CD4-positive, alpha-beta T cell treated with Interferon alpha-2 for 1 hour (primary cell): Measurements from ENCODE around the gene DOCK2.

ENCODE experiments used
- DNase-seq, 2 donors: peaks; one replicate each; pipeline ENCODE4 v3.0.0-alpha.2; 2020 to 2022

DOCK2 gene

DNA sequence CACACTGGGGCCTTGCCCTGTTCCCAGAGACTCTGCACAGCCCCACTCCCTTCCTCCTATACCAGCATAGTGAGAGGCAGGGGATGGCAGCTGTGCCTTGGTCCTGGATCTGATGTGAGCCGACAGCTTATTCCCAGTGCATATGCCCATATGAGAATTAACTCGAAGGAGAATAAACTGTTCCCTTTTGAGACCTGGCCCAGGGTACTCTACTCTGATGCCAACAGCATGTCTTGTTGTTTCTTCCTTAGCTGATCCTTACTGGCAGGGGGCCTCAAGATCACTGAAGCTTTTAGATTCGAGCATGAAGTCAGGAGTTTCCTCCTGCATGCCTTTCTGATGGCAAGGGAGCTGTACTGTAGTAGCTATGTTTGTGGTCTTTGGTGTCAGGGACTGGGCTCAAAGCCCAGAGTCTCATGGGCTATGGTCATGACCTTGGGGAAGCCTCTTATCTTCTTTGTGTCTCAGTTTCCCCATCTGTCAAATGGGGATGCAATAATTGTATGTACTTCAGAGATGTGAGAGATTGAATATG lies 57.1 kb downstream of the DOCK2 start:
- DNase-seq = no peak

DNA sequence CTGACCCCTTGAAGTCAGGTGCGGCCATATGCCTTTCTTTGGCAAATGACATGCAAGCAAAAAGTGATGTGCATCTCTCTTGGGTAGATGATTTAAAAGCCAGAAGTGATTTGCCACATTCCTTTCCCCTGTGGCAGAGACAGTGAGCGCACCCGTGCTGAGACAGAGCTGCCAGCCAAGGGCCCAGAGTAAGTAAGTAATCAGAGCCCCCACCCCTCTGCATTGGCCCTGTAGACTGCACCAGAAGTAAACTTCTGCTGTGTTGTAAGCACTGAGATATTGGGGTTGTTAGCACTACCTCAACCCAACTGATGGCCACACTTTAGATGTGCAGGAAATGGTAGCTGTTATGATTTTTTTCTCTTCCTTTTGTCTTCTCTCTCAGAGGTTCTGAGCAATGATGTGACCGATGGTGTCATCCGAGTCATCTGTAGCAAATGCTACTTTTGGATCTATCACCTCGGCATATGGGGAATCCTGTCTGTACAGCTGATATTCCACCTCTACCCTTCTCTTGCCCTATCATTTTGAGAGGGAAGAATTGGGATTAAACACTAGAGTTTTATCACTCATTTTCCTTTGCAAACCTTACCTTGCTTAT lies 58.0 kb downstream of the DOCK2 start:
- DNase-seq = no peak

DNA sequence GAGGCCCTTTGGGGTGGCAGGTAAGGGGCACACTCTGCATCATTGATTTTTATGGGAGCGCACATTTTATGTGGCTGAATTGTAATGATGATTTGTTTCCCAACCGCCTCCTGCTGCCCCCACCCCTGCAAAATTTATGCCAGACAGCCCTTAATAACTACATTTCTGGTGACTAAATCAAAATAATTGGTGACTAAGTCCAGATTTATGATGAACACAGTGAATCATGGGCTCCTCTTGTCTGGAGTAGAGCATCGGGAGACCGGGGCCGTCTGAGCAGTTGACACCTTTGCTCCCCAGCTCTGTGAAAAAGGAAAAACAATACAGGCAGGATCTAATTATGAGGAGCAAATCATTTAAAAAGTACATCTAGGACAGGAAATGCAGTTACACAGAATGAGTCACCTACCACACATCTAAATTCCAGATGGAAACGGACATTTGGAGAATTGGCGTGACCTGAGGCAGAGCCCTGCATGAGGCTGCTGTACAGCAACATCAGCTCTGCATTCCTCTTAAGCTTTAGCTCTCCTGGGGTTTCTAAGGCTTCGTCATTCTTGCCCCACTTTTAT lies 58.9 kb downstream of the DOCK2 start:
- DNase-seq = no peak

DNA sequence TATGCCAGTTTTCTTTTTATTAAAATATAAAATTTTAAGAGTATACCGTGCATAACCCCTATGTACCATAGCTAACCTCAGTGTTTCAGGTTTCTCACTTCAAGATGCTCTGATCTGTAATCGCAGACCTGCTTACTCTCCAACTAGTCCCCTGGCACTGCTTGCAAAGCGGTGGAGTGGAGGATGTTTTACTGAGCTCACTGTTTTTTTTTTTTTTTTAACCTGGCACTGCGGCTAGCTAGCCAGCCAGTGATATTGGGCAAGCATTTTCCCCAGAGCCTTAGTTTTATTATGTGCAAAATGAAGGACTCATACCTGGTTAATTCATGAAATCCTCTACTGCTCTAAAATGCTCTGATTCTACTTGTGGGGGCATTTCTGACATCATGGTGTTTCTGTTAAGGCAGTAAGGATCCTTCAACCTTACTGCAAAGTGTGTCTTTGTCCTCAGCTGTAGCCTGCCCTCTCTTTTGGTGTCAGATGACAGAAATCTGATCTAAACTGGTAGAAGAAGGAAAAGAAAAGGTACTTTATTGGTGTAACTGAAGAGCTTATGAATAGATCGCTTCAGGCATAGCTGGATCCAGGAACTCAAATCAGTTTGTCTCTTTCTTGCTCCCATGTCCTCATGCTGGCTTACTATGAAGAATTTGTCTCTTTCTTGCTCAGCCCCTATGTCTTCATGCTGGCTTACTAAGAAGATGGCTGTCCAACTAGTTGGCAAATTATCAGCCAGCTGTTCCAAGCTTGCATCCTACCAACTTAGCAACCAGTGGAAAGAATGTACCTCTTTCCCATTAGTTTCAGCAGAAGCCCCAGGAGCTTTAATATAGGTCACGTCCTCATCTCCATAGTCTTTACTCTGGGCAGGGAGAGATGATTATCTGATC lies 59.8 kb downstream of the DOCK2 start:
- DNase-seq = no peak

DNA sequence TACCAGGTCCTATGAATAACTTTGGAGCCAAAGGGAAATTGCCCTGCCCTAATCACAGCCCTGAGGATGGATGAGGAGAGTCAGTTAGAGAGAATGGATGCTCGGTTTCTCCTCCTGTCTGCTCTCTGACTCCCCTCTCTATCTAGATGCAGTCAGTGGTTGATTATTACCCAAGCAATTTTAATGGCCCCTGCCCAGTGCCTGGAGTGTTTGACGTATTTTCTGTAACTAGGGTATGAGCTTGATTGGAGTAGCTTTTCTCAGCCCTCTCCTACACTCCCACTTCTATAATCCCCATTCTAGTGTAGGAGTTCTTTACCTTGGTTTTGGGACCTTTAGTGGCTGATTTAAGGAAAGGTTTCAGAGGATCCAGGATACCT lies 60.4 kb downstream of the DOCK2 start:
- no peak for DNase-seq

DNA sequence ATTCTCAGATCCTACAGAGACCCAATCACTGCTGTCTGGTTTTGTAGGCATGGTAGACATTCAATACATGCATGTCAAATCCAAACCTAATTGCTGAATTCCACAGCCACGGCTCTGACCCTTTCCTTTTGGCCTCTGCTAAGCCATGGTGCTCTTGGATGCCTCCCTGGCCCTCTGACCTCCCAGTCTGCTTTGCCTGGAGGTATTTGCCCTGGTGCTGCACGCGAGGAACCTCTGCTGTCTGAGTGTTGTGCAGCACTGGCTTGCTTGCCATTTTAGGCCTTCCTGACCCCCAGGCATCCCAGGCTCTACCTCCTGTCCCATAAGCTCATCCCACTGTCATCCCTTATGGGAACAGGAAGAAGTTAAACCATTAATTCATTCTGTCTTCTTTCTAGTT lies 60.9 kb downstream of the DOCK2 start:
- DNase-seq = no peak

DNA sequence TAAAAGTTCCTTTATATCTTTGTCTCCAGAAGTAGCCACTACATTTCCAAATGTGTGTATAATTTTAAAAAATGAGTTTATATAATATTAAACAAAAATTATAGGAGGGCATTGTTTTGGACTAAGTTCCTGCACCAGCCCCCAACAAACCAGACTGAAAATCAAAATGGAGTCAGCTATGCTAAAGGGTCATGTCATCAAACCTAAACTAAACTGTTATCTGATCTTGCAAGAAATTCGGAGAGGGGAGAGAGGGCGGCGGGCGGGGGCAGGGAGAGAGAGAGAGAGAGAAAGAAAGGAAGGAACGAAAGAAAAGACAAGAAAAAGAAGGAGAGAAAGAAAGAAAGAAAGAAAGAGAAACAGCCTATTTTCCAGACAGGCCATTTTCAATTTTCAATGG lies 63.5 kb downstream of the DOCK2 start:
- DNase-seq = no peak

DNA sequence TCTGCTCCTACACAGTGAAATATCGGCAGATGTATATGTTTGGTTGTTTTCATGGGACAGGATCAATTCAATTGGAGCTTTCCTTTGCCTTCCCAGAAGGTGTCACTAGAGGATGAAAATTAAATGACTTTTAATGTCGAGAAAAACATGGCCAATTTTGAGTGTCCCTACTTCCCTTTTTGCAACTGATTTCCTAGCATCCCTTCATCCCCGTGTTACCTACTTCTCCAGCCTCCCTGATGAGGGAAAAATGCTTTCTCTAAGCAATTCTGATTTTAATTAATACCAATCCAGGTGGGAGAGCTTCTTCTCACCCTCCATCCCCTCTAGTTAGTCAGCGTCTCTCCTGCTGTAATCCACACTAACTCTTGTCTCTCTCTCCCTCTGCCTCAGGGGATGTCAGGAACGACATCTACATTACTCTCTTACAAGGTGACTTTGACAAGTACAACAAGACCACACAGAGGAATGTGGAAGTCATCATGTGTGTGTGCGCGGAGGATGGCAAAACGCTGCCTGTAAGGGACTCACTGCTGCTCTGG lies 64.9 kb downstream of the DOCK2 start:
- DNase-seq = no peak

DNA sequence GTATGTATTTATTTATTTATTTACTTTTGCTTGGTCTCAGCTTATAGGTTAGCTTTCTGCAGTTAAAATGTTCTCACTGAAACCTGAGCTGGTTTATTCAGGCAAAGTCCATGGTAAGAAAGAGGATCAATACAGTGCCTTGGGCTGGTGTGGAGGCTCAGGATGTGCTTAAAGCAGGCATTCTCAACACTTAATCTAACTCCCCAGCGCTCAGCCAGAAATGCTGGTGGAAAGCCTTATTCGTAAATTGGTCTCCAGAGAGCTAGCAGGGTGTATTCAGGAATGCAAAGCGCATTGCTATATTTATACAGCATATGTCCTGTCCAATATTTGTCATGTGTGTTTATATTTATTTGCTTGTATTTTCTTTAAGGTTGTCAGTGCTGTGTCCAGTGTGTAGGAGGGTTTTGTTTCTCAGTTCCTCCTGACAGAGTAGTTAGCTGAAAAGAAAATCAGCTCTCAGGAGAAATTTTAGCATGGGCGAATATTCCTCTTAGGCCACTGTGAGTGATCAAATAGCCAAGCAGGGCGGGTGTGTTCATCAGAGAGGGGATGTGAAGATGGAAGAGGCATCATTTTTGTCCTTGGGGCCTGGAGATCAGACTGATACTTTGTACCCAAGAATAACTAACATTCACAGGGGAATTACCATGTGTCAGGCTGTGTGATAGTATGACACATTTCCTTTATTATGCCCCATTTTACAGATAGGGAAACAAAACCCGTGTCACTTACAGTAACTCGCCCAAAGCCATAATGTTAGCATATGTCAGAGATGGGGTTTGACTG lies 65.8 kb downstream of the DOCK2 start:
- no peak for DNase-seq

DNA sequence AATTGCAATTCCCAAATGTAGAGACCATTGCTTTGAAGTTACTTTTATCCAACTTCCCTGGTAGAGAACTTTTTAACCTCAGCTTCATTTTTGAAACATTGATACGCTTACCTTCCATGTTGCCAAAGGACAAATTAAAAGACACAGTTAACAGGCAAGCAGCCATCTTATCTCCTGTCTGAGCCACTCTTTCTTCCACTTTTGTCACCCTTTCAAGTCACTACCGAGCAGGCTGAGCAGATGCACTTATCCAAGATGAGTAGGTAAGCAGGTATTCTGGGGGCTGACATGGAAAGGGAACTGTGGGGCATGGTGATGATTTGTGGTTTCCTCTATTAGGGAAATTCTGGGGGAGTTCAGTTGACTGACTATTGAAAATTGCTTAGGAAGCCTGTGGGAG lies 66.7 kb downstream of the DOCK2 start:
- DNase-seq = no peak

DNA sequence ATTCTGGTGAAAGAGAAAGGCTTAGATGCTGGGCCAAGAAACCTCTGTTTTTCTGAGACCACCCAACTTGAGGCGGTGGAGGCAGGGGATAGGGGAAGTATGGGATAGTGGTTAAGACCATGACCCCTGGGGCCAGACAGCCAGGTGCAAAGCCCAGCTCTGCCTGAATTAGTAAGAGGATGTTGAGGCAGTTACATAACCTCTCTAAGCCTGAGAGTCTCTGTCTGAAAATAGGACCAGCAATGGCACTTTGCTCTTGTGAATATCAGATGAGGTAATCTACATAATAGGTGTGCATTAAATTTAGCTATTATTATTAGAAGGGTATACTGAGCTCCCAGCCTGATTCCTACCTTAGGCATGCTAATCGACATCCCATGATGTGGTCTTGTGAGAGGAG lies 68.2 kb downstream of the DOCK2 start:
- DNase-seq = no peak

DNA sequence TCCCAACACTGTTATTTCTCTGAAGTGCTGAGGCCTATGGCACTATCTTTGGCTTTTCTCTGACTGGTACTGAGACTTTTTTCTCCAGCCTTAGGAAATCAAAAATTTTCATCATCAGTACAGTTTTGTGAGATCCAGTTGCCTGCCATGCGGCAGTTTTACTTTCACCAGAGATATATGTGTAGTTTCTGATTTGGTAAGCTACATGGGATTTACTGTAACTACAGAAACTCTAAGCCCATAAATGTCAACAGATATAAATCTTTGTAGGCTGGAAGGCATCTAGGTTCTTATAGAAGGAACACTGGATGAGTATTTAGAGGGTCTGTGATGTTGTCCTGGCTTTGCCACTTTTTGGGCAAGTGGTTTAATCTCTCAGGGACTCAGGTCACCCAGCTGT lies 69.0 kb downstream of the DOCK2 start:
- DNase-seq = no peak

DNA sequence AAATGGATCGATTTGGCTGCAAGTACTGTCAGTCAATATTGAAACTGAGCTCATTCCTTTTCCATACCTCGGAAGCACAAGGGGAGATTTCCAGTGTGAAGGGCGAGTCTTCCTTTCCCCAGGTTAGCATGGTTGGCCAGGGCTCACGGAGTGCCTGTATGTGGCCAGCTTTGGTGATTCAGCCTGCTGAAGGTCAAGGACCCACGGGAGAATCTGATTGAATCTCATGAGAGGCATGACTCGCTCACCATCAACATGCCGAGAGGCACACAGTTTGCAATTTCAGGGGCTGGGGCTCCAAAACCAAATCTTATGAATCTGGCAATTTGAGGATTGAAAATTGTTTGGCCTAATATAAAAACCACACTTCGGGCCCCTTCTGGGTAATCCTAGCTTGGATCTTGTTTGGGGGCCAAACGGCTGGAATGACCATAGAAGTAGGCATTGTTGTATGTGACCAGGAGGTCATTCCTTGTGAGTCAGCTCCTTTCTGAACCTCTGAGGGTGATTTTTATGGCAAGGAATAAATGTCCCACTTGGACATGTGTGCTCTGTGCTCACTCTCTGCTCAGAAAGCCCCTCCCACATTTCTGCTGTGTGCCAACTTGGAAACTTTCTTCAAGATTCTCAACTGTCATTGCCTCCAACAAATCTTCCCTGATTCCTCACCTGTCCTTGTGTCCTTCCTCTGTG lies 69.8 kb downstream of the DOCK2 start:
- no peak for DNase-seq

DNA sequence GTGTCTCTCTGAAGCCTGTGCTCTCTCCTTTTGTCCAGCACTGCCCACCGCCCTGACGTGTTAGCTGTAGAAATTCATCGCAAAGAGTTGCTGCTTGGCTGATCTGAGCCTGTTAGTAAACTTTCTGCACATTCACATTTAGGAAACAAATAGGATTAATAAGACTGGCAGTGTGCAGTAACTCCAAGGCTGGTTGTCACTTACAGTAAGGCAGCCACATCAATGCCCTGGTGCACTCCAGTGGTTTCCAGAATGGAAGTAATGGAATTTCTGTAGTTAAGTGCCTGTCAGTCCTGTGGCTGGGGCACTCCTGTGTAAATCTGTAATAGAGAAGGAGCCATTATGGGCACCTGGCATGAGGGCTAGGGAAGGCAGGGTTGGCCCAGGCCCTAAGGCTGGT lies 70.6 kb downstream of the DOCK2 start:
- no peak for DNase-seq

DNA sequence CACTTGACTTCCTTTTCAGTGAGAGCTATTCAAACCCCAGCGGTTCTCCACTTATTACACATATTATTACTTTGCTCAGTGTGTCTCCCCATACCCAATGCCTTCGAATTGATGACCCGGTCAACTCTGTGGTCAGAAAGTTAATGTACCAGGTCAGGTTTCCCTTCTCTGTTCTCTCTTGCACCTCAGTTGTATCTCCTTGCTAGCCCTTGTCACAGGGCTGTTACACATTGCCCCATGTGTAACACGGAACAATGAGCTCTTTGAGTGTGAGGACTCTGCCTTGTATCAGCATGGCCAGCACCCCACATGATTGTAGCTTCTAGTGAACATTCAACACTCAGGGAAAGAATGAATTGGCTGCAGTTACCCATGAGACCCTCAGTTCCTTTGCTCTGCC lies 73.6 kb downstream of the DOCK2 start:
- DNase-seq = no peak

DNA sequence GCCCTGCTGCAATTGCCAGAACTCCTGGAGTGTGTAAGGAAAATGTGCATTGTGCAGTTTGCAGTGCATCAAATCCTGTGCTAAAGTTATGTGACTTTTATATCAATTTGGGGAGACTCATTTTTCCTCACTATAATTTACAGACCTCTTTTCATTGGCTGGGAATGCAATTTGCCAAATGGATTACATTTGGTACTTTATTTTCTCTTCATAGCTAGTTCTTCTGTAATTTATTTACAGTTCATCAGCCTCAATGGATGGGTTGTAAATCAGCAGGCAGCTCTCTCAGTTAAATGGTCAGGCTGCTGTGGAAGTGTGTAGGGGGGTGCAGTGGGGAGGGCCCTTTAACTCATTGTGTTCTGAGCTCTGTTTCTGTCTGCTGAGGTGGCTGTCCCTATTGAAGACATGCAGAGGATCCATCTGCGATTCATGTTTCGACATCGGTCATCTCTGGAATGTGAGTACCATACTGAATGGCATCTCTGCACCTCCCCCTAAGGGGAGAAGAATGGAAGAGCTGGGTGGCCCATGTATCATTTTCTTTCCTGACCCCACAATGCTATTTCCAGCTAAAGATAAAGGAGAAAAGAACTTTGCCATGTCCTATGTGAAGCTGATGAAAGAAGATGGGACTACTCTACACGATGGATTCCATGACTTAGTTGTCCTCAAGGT lies 74.6 kb downstream of the DOCK2 start:
- no peak for DNase-seq

DNA sequence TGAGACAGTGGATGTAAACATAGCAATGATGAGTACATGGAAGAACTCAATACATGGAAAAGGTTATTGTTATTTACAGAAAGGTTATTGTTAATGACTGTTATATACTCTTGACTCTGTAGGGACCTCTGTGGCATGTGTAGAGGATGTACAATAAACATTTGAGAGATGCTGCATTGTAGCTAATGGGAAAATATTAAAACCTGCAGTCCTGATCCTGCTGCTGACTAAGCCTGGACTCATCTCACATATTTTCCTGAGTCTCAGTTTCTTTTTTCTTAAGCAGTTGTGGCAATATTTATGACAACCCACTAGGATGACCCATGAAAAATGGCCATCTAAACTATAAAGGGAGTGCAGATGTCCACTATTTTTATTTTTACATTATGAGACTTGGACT lies 75.4 kb downstream of the DOCK2 start:
- DNase-seq = no peak

DNA sequence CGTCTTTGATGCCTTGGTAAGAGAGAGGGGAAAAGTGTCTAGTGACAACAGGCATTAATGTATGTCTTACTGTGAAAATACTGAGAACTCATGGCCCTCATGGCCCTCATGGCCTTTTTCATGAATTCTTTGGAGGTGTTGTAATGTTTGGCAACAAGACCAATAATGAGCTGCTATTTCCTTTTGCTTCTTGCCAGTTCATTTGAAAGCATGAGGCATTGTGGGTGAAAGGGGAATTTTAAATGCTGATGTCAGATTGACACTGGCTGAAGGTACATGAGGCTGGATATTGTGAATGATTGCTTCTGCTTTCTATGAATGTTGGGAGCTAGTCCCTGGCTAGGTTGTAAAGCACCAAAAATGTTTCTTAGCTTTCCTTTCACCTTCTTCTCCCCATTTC lies 79.2 kb downstream of the DOCK2 start:
- no peak for DNase-seq

DNA sequence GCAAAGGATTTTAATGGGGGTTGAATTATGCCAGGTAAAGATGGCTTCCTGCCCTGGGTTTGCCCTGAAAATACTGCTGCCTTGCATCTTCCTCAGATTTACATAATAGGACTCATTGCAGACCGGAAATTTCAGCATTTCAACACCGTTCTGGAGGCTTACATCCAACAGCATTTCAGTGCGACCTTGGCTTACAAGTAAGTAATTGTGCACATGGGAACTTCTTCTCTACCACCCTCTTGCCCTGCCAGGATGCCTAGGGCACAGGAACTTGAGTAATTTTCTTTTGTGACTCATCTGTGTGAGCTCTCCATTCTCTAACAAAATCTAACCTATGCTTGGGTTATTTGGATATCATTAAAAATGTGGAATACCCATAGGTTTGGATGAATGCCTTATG lies 80.2 kb downstream of the DOCK2 start:
- DNase-seq = peak in 1 of 2 donors; percentile 37

DNA sequence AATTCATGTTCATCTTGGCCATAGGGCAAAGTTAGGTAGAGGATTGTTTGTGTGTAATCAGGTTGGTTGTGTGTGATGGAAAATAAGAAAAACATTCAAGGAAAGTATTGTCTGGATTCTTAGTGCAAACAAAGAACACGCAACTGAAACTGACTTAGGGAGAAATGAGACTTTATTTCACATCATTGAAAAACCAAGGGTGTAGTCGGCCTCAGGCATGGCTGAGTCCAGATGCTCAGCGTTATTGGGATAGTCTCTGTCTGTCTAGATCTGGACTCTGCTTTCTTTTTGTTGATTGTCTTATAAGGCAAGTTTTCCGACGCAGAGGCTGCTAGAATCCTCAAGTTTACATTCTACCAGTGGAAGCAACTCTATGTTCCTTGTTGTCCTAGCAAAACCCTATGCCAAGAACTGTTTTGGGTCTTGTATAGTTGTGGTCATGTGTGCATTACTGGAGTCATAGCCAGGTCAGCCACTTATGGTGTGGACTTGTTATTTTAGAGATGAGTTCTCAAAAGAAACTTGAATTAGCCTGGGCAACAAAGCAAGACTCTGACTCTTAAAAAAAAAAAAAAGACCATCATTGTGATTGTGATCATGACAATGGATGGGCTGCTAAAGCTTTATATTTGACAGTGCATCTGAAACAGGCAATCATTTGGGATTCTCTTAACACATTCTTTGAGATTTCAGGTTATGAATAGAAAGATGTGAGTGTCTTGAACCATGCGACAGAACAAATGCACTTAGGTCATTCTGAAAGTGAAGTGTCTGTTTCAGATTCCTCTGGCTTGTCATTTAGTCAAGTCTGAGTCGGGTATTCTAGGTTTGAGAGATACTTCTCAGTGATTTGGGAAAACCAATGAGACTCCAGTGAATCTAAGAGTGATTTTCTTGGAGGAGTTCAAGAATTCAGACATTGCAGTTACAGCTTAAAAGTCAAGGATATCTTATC lies 82.6 kb downstream of the DOCK2 start:
- DNase-seq = no peak

DNA sequence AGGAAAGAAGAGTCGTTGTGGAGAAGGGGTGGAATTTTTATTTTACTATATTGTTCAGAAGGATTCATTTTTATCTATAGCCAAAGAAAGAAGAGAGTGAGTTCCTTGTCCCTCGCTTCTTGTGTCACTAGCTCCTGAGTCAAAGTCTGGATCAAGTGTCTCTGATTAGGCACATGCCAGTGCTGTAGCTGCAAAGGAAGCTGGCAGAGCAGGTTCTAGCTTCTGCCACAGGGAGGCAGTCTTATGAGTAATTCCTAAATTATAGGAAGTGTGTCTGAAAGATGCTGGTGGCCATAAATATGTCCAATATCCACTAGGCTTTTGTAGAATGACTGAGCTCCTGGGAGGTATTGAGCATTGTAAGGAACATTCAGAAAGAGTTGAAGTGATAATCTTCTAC lies 84.7 kb downstream of the DOCK2 start:
- DNase-seq = no peak
